GM11168 (cell line): Measurements from ENCODE around the gene ZCRB1.

Experiments used
- in situ Hi-C: fragments of 300-500 bp; cut with MboI; formaldehyde crosslinking; loops from one replicate; pipeline ENCODE4 v1.12.0; 2022; ENCODE audit warnings: low sequenced_read_pairs; ENCODE audit not compliant: unreplicated experiment

ZCRB1 gene

GRCh38 chr12:42284157-42284556, 41.7 kb downstream of the ZCRB1 start:
- in situ Hi-C loops = no loop called here

DNA sequence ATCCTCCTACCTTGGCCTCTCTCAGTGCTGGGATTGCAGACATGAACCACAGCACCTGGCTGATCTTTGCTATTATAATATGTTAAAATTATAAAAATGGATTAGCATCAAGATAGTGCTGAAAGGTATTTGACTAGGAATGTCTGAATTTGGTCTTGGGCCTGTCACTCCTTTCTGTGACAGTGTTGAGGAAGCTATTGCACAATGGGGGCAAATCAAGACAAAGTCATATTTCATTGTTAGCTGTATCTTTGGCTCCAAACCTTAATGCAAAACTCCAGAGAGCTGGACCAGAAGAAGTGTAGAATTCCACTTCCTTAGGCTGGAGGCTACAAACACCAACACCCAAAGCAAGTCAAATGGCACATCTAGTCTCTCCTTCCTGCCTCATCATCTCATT, 42.2 kb downstream of the ZCRB1 start:
- in situ Hi-C loops = no loop called here

- in situ Hi-C loops = no loop called here
These were observed 43.6 kb downstream of the ZCRB1 start for GRCh38 chr12:42282294-42282693.

- in situ Hi-C loops = no loop called here
These were observed 44.0 kb downstream of the ZCRB1 start for GRCh38 chr12:42281844-42282243.

GRCh38 chr12:42281278-42281677, 44.6 kb downstream of the ZCRB1 start:
- in situ Hi-C loops = no loop called here

DNA sequence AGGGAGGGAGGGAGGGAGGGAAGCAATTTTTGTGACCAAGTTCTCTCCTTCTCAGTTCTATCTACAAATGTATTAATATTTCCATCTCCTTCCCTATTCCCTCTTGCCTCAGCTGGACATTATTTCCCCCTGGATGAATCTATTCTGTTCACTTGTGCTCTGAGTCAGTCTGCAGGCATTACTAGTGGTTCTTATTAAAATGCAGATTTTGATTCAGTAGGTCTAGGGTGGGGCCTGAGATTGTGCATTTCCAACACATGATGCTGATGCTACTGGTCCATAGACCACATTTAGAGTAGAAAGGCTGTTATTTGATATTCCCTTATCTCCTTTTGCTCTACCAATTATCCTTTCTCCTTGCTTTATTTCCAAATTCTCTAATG, 47.8 kb downstream of the ZCRB1 start:
- in situ Hi-C loops = no loop called here

DNA sequence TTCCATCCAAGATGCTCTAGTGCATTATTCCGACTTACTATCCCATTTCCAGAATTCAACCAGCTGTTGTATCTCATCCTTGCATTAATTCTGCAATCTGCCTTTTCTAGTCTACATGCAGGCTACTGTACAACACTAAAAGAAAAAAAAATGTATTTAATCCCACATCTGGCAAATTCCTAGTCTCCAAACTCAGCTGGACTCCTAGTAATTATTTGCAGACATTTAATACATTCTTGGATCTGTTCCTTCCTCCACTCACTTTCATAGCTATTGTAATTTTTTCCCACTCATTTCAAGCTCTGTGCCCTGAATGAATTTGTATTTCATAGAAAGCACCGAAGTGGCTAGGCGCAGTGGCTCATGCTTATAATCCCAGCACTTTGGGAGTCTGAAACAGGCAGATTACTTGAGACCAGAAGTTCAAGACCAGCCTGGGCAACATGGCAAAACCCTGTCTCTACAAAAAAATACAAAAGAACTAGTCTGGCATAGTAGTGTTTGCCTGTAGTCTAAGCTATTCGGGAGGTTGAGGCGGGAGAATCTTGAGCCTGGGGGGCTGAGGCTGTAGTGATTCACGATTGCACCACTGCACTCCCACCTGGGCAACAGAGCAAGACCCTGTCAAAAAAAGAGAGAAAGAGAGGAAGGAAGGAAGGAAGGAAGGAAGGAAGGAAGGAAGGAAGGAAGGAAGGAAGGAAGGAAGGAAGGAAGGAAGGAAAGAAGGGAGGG, 48.3 kb downstream of the ZCRB1 start:
- in situ Hi-C loops = no loop called here

- in situ Hi-C loops = no loop called here
These were observed 50.4 kb downstream of the ZCRB1 start for GRCh38 chr12:42275499-42275898.

GRCh38 chr12:42273706-42274105, 52.2 kb downstream of the ZCRB1 start:
- in situ Hi-C loops = no loop called here

GRCh38 chr12:42270596-42270995, 55.3 kb downstream of the ZCRB1 start:
- in situ Hi-C loops = no loop called here

DNA sequence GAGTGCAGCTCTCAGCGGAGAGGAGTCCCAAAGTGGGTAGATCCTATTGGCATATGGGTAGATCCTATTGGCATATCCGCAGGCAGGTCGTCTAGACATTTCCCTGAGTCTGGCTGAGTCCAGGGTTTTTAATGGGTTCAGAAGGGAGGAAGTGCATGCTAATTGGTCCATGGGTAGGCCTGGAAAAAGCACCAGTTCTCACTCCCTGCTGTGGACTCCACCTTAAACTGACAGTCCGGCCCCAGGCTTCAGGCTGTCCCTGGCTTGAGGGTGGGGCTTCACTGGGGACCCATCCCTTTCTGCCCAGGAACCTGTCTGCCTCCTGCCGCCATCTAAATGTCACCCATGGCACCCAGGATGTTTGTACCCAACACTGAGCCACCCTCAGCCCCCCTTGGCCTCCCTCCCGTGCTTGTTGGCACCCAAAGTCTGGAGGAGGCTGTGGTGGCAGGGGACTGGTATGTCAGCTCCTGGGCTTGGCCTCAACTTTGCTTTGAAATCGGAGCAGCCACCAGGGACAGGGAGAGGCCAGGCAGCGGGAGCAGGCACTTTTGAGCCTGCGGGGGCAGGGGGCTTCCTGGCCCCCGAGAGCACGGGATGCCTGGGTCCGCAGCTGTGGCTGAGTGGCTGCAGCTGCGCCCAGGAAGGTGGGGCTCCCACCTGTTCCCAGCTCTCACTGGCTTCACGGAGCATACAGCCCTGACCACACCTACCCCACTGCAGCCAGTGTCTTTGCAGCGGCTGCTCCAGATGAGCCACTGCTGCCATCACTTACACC, 58.3 kb downstream of the ZCRB1 start:
- in situ Hi-C loops = no loop called here

DNA sequence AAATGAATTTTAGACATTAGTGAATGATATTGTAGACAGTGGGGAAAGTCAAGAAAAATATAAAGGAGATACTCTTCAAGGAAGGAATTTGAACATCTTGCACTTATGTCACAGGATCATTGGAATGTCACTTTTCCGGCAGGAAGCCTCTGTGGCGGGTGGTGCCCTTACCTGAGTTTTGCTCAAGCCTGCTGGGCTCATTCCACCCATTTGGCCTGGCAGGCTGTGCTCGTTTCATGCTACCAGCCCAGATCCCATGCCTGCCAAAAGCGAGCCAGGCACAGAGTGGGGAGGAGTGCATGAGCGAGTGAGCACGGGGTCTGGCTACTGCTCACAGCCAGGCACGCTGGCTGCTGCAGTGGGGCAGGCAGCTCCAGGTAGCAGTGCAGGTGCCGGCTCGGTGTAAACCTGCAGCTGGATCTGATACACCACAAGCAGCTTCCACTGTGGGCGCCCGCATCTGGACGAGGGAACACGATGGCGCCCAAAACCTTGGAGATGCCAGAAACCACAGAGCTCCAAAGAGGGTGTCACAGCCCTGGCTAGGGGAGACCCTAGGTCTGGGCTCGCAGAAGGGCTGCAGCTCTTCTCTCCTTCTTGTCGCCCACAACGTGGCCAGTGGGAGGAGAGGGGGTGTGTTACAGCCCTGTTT, 59.2 kb downstream of the ZCRB1 start:
- in situ Hi-C loops = no loop called here

GRCh38 chr12:42262271-42262670, 63.6 kb downstream of the ZCRB1 start:
- in situ Hi-C loops = no loop called here
